WTC11 (cell line): Measurements from ENCODE around the gene AP2S1.

Experiments used
- CTCF ChIP-seq: fragments of 200-600 bp; IDR thresholded peaks from 2 replicates; pipeline ENCODE4 v1.8.0; 2022; ENCODE audit warnings: antibody characterized with exemption
- TCF7 ChIP-seq: sonication (generic); formaldehyde crosslinking; IDR thresholded peaks from 2 replicates; pipeline ENCODE4 v1.8.0; 2022; ENCODE audit warnings: mild to moderate bottlenecking, low read depth, missing genetic modification reagents, moderate library complexity
- USF2 ChIP-seq: sonication (generic); formaldehyde crosslinking; IDR thresholded peaks from 2 replicates; pipeline ENCODE4 v1.8.1; 2023; ENCODE audit warnings: mild to moderate bottlenecking, missing genetic modification reagents, moderate library complexity

GRCh38 chr19:46824890-46825730 is 25.5 kb downstream of the AP2S1 start:
- TF ChIP-seq CTCF (no peak), TCF7 (CRISPR knock-in tag) (no peak), USF2 (no peak)
